Muscle of leg (tissue), 16 donors: ENCODE data around the gene ANKRD36C. TPM values are rescaled to one million over a fixed set of nuclear protein-coding genes. Genes with fewer than 3 reads are reported as not detected.
"Not testable (repeated sequence)": the region's sequence is repeated elsewhere in the genome, so short reads cannot be mapped to it uniquely, and the experiment has no call there.

Source experiments
- DNase-seq: peaks from one replicate; pipeline ENCODE4 v3.0.0; 2013
- H3K27ac ChIP-seq: one replicate; pipeline ENCODE4 v1.5.1; 2013; ENCODE audit warnings: mild to moderate bottlenecking, low read length, control low read depth
- H3K27me3 ChIP-seq: one replicate; pipeline ENCODE4 v1.6.1; 2013; ENCODE audit warnings: low read length; ENCODE audit not compliant: control insufficient read depth, insufficient read depth
- H3K36me3 ChIP-seq: one replicate; pipeline ENCODE4 v1.6.1; 2013; ENCODE audit warnings: low read length; ENCODE audit not compliant: control insufficient read depth, insufficient read depth
- H3K4me1 ChIP-seq: one replicate; pipeline ENCODE4 v1.6.1; 2013; ENCODE audit warnings: low read length; ENCODE audit not compliant: control insufficient read depth, insufficient read depth
- H3K4me3 ChIP-seq: one replicate; pipeline ENCODE4 v1.5.1; 2013; ENCODE audit warnings: low read length, control low read depth
- H3K9me3 ChIP-seq: replicated peaks from 2 replicates; pipeline ENCODE4 v1.6.1; 2013; ENCODE audit warnings: low read depth, low read length; ENCODE audit not compliant: control insufficient read depth
- WGBS: methylation state at CpG from one replicate; pipeline ENCODE4 v1.1.5; 2013; ENCODE audit warnings: missing lambda C conversion rate; ENCODE audit not compliant: insufficient coverage; 5-methylcytosine and 5-hydroxymethylcytosine counted together
- long read RNA-seq, 11 donors: transcript quantifications; one replicate each; lab custom pipeline, GENCODE V29; 2026
- polyA plus RNA-seq, 8 donors: library from polyadenylated mRNA; unstranded; fragments of 120-200 nt; gene quantifications; one replicate each; pipeline versions ENCODE4 v1.2.1 to v1.2.3, GENCODE V29; 2013; ENCODE audit warnings: inconsistent platforms in 1 of 8, low replicate concordance in 1 of 8; ENCODE audit not compliant: insufficient read length in 8 of 8, insufficient read depth in 1 of 8
- total RNA-seq: library from RNA; stranded (reverse); fragments of 120-200 nt; gene quantifications from one replicate; pipeline ENCODE4 v1.2.4, GENCODE V29; 2013

The ANKRD36C gene
- total RNA-seq: 92.9 TPM
- polyA plus RNA-seq: 10 to 100 TPM in 6 of 8 donors, 1 to 10 TPM in 2; 5.3 to 32.8 (median 13.9) TPM
- long read RNA-seq, donor 1: 0 reads
- long read RNA-seq, donor 2: 0 reads
- long read RNA-seq, donor 3: 0 reads
- long read RNA-seq, donor 4, partial matches to known transcripts: 0 of 2 reads
- long read RNA-seq, donor 4, other reads (novel, unspliced or antisense): 0 of 2 reads
- long read RNA-seq, donor 5: 0 reads
- long read RNA-seq, donor 6, partial matches to known transcripts: 7 of 7 reads
- long read RNA-seq, donor 6, other reads (novel, unspliced or antisense): 0 of 7 reads
- long read RNA-seq, donor 7: 0 reads
- long read RNA-seq, donor 8: 0 reads
- long read RNA-seq, donor 9: 0 reads
- long read RNA-seq, donor 10, partial matches to known transcripts: 10 of 10 reads
- long read RNA-seq, donor 10, other reads (novel, unspliced or antisense): 0 of 10 reads
- long read RNA-seq, donor 11: 0 reads

- WGBS: 0% methylated on average over 16 of the region's 56 CpGs
- DNase-seq: peak; percentile 55
Observed at GRCh38 chr2:95991351-95992094, at the start of gene ANKRD36C. TSS of gene ANKRD36C (minus strand) at chr2:95991824. CDS start at chr2:95991708, 116 bp downstream.

GRCh38 chr2:96035554-96035953, 43.9 kb upstream of the ANKRD36C start:
- H3K27ac ChIP-seq, H3K4me1 ChIP-seq, H3K27me3 ChIP-seq, H3K4me3 ChIP-seq, H3K36me3 ChIP-seq, DNase-seq, H3K9me3 ChIP-seq: not testable (repeated sequence)
- WGBS: no CpG with 5 or more reads among the region's 14 CpGs

More at GRCh38 chr2:95991351-95992094, at the start of gene ANKRD36C:
- H3K4me3 ChIP-seq: peak within 1 kb of the TSS; percentile 62
- not testable (repeated sequence) for H3K36me3 ChIP-seq, H3K27me3 ChIP-seq, H3K4me1 ChIP-seq, H3K9me3 ChIP-seq
- peak within 1 kb of the TSS; percentile 88 for H3K27ac ChIP-seq

DNA sequence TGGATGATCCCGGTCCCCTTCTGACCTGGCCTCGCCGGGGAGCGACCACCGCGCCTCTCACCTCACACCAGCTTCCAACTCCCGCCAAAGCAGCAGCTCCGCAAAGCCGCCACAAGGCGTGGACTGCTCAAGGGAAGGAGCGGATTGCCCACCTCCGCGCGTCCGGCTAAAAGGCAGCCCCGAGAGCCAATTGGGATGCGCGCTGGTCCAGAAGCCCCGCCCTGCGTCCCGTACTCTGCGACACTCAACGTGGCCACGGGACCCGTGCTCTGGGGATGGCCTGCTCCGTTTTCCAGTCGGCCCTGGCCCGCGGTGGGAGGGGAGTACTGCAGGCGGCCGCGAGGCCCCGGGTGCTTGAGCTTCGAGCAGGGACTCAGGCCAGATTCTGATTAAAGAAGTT, 43.2 kb upstream of the ANKRD36C start, which contains the start of gene GPAT2:
TSS of gene GPAT2 (minus strand) at position 125 of the 400 bp plus-strand sequence. CDS start 2,557 bp downstream, outside the sequence.
- WGBS: no CpG with 5 or more reads among the region's 34 CpGs

DNA sequence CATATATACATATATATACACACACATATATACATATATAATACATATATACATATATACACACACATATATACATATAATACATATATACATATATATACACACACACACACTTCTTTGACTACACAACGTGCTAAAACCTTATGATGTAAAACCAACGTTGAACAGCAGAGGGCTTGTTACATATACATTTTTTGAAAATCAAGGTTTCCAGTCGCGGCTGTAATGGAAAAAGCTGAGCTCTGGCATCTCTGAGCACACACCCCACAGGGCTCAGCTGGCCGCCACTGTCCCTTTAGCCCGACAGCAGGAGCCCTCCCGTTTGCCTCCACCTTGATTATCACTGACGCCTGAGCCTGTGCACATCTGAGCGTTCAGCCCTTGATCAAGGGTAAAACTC, 42.4 kb upstream of the ANKRD36C start:
- H3K27ac ChIP-seq, H3K27me3 ChIP-seq, H3K36me3 ChIP-seq, DNase-seq, H3K9me3 ChIP-seq, H3K4me3 ChIP-seq, H3K4me1 ChIP-seq: not testable (repeated sequence)
- WGBS: no CpG with 5 or more reads among the region's 9 CpGs

More for the DNA sequence above, 43.2 kb upstream of the ANKRD36C start, which contains the start of gene GPAT2:
- not testable (repeated sequence) for H3K4me1 ChIP-seq, H3K27me3 ChIP-seq, H3K27ac ChIP-seq, DNase-seq, H3K9me3 ChIP-seq, H3K4me3 ChIP-seq, H3K36me3 ChIP-seq

- not testable (repeated sequence) for H3K9me3 ChIP-seq, H3K27ac ChIP-seq, H3K27me3 ChIP-seq, H3K36me3 ChIP-seq, DNase-seq, H3K4me3 ChIP-seq
- WGBS: no CpG with 5 or more reads among the region's 16 CpGs
- peaks cover 17% of the 10 kb centered on the region for H3K4me1 ChIP-seq
Observed at GRCh38 chr2:96027725-96028325, 36.2 kb upstream of the ANKRD36C start.

DNA sequence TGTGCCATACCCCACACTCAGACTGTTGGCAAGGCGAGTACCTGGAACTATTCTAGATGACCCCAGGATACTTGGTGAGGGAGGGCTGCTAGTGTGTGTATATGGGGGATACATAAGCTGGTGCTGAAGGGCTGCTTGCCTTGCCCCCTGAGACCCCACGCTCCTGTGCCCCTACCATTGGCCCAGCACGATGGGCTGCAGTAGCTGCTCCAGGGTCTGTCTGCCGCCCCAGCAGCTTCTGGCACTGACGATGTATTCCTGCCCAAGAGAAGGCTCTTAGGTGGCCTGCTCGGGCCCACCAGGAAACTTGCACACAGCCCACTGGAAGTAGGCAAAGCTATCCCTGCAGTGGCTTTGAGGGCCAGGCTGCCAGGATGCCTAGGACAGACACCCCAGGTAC, 34.1 kb upstream of the ANKRD36C start:
- H3K4me3 ChIP-seq, H3K9me3 ChIP-seq, H3K27me3 ChIP-seq, DNase-seq, H3K36me3 ChIP-seq, H3K27ac ChIP-seq: not testable (repeated sequence)
- peaks cover 17% of the 10 kb centered on the region for H3K4me1 ChIP-seq
- WGBS: no CpG with 5 or more reads among the region's 6 CpGs

GRCh38 chr2:96025194-96025492, 33.5 kb upstream of the ANKRD36C start:
- DNase-seq: peak; percentile 66
- WGBS: no CpG with 5 or more reads among the region's 4 CpGs
- Histone ChIP-seq H3K4me3 (no peak overlapping the region), H3K4me1 (peaks cover 17% of the 10 kb centered on the region), H3K9me3 (no peaks in the 10 kb centered on the region), H3K36me3 (no peaks in the 10 kb centered on the region), H3K27me3 (no peaks in the 10 kb centered on the region), H3K27ac (no peak overlapping the region)

DNA sequence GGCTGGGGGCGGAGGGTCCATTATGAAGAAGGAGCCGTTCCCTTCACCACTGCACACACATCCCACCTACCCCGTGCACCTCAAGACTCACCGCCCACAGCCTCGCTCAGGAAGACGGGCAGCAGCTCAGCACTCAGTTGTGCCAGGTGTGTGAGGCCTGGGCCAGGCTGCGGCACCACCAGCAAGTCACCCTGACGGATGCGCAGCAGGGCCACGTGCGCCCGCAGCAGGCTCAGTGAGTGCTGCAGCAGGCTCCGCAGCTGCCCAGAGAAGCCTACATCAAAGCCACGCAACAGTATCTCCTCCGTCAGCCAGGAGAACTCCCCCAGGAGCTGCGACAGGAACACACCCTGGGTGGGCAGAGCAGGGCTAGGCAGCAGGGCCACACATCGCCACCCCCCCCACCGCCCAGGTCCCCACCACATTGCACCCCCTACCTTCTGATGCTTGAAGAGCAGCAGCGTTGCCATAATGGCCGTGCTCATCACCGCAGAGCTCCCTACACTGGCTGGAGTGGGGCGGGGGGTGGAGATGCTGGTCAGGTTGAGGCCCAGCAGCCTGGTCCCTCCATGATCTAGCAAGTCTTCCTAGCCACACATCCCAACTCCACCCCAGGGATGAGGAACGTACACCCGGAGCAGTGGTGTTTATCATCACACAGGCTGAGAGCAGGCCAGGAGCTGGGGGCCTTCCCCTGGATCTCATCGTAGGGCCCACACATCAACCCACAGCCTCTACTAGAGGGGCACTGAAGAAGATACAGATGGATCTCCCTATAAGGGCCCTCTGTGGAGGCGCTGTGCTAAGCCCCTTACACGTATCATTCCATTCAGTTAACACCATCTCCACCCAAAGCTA, 32.9 kb upstream of the ANKRD36C start:
- Histone ChIP-seq H3K27ac (no peak overlapping the region), H3K4me3 (no peak overlapping the region), H3K9me3 (no peaks in the 10 kb centered on the region), H3K36me3 (no peaks in the 10 kb centered on the region), H3K4me1 (peaks cover 17% of the 10 kb centered on the region), H3K27me3 (no peaks in the 10 kb centered on the region)
- 78% methylated on average over 20 of the region's 27 CpGs for WGBS
- DNase-seq: no peak

- not testable (repeated sequence) for H3K9me3 ChIP-seq, H3K36me3 ChIP-seq, DNase-seq, H3K4me3 ChIP-seq, H3K27ac ChIP-seq, H3K27me3 ChIP-seq
- H3K4me1 ChIP-seq: peaks cover 17% of the 10 kb centered on the region
- no CpG with 5 or more reads among the region's 7 CpGs for WGBS
Observed at GRCh38 chr2:96023701-96024100, 32.1 kb upstream of the ANKRD36C start.
